GM12878 (cell line): ENCODE measurements around the gene NXN. TPM values are rescaled to one million over a fixed set of nuclear protein-coding genes. Genes with fewer than 3 reads are reported as not detected.

Experiments
- HDGF ChIP-seq: fragments of 450-650 bp; IDR thresholded peaks from 2 replicates; pipeline ENCODE4 v1.6.1; 2016; ENCODE audit warnings: antibody characterized with exemption
- IKZF2 ChIP-seq, 2 experiments: fragments of 450-650 bp; IDR thresholded peaks; 2 replicates each; pipeline ENCODE4 v1.6.1; 2017; ENCODE audit warnings: mild to moderate bottlenecking in 2 of 2, moderate library complexity in 2 of 2
- MAX ChIP-seq: IDR thresholded peaks from 2 replicates; pipeline ENCODE4 v1.6.1; 2012; ENCODE audit warnings: low read depth, low read length, improper control_type of control experiment
- MTA2 ChIP-seq: fragments of 450-650 bp; IDR thresholded peaks from 2 replicates; pipeline ENCODE4 v1.6.1; 2016; ENCODE audit warnings: low read depth, mild to moderate bottlenecking, moderate library complexity
- PML ChIP-seq: IDR thresholded peaks from 2 replicates; pipeline ENCODE4 v1.6.1; 2012; ENCODE audit warnings: low read length, inconsistent platforms
- SIX5 ChIP-seq: IDR thresholded peaks from 2 replicates; pipeline ENCODE4 v1.6.1; 2011; ENCODE audit warnings: mild to moderate bottlenecking, low read depth, low read length, moderate library complexity; ENCODE audit not compliant: severe bottlenecking
- SMARCA5 ChIP-seq: fragments of 450-650 bp; IDR thresholded peaks from 2 replicates; pipeline ENCODE4 v1.6.1; 2017; ENCODE audit warnings: mild to moderate bottlenecking
- SP1 ChIP-seq: IDR thresholded peaks from one replicate; pipeline ENCODE4 v1.6.1; 2011; ENCODE audit warnings: low read depth, low read length
- TAF1 ChIP-seq: IDR thresholded peaks from 2 replicates; pipeline ENCODE4 v1.6.1; 2011; ENCODE audit warnings: mild to moderate bottlenecking, low read depth, low read length, borderline replicate concordance
- ZZZ3 ChIP-seq: IDR thresholded peaks from 2 replicates; pipeline ENCODE4 v1.6.1; 2011; ENCODE audit warnings: low read depth; ENCODE audit not compliant: control insufficient read depth, insufficient read length
- polyA plus RNA-seq, 11 experiments: library from polyadenylated mRNA; depleted of rRNA in 4 of 11; unstranded in 6 of 11; stranded (reverse) in 5 of 11; fragments of >200 nt; fragmentation: Nextera tagmentation in 4 of 11; fragmentation: Illumina TruSeq in 1 of 11; extraction: Ambion mirVana in 4 of 11; extraction: Trizol in 1 of 11; gene quantifications; 1 replicate in 1 of 11; 2 replicates in 10 of 11; pipeline versions ENCODE4 v1.2.1 to v1.2.3, GENCODE V29; 2011 to 2016; ENCODE audit warnings: inconsistent platforms in 2 of 11, missing spikeins in 2 of 11, low read depth in 1 of 11
- total RNA-seq, 4 experiments: library from RNA; depleted of rRNA in 3 of 4; stranded (reverse); fragments of >200 nt in 3 of 4; fragmentation: Illumina TruSeq in 1 of 4; extraction: Trizol in 1 of 4; gene quantifications; 2 replicates each; pipeline versions ENCODE4 v1.2.1 to v1.2.3, GENCODE V29; 2013 to 2021
- TF ChIP-seq, protein P1 (sequence below): fragments of 450-650 bp; IDR thresholded peaks from 2 replicates; pipeline ENCODE4 v1.6.1; 2018; ENCODE audit warnings: borderline replicate concordance, mild to moderate bottlenecking; ENCODE audit not compliant: partially characterized antibody
- TF ChIP-seq, protein P2 (sequence below): fragments of 450-650 bp; IDR thresholded peaks from 2 replicates; pipeline ENCODE4 v1.6.1; 2017; ENCODE audit warnings: mild to moderate bottlenecking, moderate library complexity
- TF ChIP-seq, protein P3 (sequence below): fragments of 450-650 bp; IDR thresholded peaks from 2 replicates; pipeline ENCODE4 v1.6.1; 2017; ENCODE audit warnings: mild to moderate bottlenecking, moderate library complexity
- TF ChIP-seq, protein P4 (sequence below): IDR thresholded peaks from 2 replicates; pipeline ENCODE4 v1.6.1; 2012; ENCODE audit warnings: low read depth, low read length, improper control_type of control experiment
- TF ChIP-seq, protein P5 (sequence below): fragments of 450-650 bp; IDR thresholded peaks from 2 replicates; pipeline ENCODE4 v1.6.1; 2017; ENCODE audit warnings: low read depth, mild to moderate bottlenecking, moderate library complexity

NXN gene
- total and polyA plus RNA-seq, 10 of the 15 experiments (the other 5 are each of a cell fraction or from before 2014, with no cell fraction given) = 0.04 to 1.2 (median 0.30) TPM

- TF ChIP-seq, protein P1, sequence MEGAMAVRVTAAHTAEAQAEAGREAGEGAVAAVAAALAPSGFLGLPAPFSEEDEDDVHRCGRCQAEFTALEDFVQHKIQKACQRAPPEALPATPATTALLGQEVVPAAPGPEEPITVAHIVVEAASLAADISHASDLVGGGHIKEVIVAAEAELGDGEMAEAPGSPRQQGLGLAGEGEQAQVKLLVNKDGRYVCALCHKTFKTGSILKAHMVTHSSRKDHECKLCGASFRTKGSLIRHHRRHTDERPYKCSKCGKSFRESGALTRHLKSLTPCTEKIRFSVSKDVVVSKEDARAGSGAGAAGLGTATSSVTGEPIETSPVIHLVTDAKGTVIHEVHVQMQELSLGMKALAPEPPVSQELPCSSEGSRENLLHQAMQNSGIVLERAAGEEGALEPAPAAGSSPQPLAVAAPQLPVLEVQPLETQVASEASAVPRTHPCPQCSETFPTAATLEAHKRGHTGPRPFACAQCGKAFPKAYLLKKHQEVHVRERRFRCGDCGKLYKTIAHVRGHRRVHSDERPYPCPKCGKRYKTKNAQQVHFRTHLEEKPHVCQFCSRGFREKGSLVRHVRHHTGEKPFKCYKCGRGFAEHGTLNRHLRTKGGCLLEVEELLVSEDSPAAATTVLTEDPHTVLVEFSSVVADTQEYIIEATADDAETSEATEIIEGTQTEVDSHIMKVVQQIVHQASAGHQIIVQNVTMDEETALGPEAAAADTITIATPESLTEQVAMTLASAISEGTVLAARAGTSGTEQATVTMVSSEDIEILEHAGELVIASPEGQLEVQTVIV = peak; percentile 57
- TF ChIP-seq, protein P2, sequence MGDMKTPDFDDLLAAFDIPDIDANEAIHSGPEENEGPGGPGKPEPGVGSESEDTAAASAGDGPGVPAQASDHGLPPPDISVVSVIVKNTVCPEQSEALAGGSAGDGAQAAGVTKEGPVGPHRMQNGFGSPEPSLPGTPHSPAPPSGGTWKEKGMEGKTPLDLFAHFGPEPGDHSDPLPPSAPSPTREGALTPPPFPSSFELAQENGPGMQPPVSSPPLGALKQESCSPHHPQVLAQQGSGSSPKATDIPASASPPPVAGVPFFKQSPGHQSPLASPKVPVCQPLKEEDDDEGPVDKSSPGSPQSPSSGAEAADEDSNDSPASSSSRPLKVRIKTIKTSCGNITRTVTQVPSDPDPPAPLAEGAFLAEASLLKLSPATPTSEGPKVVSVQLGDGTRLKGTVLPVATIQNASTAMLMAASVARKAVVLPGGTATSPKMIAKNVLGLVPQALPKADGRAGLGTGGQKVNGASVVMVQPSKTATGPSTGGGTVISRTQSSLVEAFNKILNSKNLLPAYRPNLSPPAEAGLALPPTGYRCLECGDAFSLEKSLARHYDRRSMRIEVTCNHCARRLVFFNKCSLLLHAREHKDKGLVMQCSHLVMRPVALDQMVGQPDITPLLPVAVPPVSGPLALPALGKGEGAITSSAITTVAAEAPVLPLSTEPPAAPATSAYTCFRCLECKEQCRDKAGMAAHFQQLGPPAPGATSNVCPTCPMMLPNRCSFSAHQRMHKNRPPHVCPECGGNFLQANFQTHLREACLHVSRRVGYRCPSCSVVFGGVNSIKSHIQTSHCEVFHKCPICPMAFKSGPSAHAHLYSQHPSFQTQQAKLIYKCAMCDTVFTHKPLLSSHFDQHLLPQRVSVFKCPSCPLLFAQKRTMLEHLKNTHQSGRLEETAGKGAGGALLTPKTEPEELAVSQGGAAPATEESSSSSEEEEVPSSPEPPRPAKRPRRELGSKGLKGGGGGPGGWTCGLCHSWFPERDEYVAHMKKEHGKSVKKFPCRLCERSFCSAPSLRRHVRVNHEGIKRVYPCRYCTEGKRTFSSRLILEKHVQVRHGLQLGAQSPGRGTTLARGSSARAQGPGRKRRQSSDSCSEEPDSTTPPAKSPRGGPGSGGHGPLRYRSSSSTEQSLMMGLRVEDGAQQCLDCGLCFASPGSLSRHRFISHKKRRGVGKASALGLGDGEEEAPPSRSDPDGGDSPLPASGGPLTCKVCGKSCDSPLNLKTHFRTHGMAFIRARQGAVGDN = peak; percentile 83; the same call in 1 of the 2 replicates
- TF ChIP-seq, protein P3, sequence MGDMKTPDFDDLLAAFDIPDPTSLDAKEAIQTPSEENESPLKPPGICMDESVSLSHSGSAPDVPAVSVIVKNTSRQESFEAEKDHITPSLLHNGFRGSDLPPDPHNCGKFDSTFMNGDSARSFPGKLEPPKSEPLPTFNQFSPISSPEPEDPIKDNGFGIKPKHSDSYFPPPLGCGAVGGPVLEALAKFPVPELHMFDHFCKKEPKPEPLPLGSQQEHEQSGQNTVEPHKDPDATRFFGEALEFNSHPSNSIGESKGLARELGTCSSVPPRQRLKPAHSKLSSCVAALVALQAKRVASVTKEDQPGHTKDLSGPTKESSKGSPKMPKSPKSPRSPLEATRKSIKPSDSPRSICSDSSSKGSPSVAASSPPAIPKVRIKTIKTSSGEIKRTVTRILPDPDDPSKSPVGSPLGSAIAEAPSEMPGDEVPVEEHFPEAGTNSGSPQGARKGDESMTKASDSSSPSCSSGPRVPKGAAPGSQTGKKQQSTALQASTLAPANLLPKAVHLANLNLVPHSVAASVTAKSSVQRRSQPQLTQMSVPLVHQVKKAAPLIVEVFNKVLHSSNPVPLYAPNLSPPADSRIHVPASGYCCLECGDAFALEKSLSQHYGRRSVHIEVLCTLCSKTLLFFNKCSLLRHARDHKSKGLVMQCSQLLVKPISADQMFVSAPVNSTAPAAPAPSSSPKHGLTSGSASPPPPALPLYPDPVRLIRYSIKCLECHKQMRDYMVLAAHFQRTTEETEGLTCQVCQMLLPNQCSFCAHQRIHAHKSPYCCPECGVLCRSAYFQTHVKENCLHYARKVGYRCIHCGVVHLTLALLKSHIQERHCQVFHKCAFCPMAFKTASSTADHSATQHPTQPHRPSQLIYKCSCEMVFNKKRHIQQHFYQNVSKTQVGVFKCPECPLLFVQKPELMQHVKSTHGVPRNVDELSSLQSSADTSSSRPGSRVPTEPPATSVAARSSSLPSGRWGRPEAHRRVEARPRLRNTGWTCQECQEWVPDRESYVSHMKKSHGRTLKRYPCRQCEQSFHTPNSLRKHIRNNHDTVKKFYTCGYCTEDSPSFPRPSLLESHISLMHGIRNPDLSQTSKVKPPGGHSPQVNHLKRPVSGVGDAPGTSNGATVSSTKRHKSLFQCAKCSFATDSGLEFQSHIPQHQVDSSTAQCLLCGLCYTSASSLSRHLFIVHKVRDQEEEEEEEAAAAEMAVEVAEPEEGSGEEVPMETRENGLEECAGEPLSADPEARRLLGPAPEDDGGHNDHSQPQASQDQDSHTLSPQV = peak; percentile 81; the same call in 1 of the 2 replicates
- peak; percentile 2 for TF ChIP-seq SIX5
- TF ChIP-seq MAX = 0 out of 2 replicates have a peak, but pooled peaks have one; percentile 40
- TF ChIP-seq SP1 = peak; percentile 38
- TF ChIP-seq, protein P4, sequence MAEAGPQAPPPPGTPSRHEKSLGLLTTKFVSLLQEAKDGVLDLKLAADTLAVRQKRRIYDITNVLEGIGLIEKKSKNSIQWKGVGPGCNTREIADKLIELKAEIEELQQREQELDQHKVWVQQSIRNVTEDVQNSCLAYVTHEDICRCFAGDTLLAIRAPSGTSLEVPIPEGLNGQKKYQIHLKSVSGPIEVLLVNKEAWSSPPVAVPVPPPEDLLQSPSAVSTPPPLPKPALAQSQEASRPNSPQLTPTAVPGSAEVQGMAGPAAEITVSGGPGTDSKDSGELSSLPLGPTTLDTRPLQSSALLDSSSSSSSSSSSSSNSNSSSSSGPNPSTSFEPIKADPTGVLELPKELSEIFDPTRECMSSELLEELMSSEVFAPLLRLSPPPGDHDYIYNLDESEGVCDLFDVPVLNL = peak; percentile 66; the same call in 1 of the 2 replicates
- peak; percentile 41; the same call in 1 of the 2 replicates for TF ChIP-seq TAF1
- TF ChIP-seq PML = peak; percentile 80; the same call in 1 of the 2 replicates
- peak; percentile 68; the same call in 1 of the 2 replicates for TF ChIP-seq SMARCA5
- TF ChIP-seq, protein P5, sequence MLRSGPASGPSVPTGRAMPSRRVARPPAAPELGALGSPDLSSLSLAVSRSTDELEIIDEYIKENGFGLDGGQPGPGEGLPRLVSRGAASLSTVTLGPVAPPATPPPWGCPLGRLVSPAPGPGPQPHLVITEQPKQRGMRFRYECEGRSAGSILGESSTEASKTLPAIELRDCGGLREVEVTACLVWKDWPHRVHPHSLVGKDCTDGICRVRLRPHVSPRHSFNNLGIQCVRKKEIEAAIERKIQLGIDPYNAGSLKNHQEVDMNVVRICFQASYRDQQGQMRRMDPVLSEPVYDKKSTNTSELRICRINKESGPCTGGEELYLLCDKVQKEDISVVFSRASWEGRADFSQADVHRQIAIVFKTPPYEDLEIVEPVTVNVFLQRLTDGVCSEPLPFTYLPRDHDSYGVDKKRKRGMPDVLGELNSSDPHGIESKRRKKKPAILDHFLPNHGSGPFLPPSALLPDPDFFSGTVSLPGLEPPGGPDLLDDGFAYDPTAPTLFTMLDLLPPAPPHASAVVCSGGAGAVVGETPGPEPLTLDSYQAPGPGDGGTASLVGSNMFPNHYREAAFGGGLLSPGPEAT = no peak
- TF ChIP-seq IKZF2 (IDR thresholded peaks at IDR 0.05) = no peak; a peak in 1 of 4 replicates
- 0 out of 2 replicates have a peak, but pooled peaks have one; percentile 17 for TF ChIP-seq MTA2
- TF ChIP-seq HDGF = no peak; the same call in 1 of the 2 replicates
- TF ChIP-seq ZZZ3 = no peak
Observed at GRCh38 chr17:752002-752619, 227.5 kb downstream of the NXN start, which contains the start of gene GEMIN4 (continued).
